ENCODE data around the gene EHD2.

EHD2 gene

DNA sequence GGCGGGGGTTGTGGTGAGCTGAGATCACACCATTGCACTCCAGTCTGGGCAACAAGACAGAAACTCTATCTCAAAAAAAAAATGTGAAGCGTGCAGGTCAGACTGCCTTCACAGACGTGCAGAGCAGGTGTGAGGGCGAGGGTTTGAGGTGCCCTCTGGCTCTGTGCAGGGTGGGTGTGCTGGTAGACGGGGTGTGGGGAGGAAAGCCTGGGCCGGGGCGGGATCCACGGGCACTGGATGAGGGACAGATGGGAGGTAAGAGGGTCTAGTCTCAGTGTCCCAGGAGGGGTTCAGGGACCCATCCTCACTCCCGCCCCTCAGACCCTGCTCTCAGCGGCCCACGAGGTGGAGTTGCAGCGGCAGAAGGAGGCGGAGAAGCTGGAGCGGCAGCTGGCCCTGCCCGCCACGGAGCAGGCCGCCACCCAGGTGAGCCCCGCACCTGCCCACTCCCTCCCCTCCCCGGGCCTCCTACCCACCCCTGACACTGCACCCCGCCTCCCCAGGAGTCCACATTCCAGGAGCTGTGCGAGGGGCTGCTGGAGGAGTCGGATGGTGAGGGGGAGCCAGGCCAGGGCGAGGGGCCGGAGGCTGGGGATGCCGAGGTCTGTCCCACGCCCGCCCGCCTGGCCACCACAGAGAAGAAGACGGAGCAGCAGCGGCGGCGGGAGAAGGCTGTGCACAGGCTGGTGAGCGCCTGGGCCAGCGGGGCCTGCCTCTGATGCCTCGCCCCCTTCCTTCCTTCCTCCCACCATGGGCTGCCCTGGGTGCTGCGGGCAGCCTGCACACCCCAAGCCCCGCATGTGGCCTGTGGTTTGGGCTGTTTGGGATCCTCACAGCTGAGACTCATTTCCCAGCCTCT, 41.2 kb downstream of the EHD2 start:
- Histone ChIP-seq H3K27me3 (ENCODE audit: low read depth, low read length) (no peaks in the 10 kb centered on the region), H3K9me3 (ENCODE audit: control insufficient read depth in 1 of 2, low read length in 2 of 2) (no peaks in the 10 kb centered on the region), H3K4me3 (ENCODE audit: low read depth in 1 of 2, low read length in 2 of 2) (no peak overlapping the region), H3K36me3 (ENCODE audit: control insufficient read depth in 1 of 2, insufficient read depth in 2 of 2, low read length in 2 of 2) (peaks cover 57 to 98% of the 10 kb centered on the region in 2 donors), H3K4me1 (ENCODE audit: control insufficient read depth in 1 of 2, insufficient read depth in 2 of 2, low read length in 2 of 2) (no peaks in the 10 kb centered on the region), H3K27ac (ENCODE audit: low read length) (no peak overlapping the region)

DNA sequence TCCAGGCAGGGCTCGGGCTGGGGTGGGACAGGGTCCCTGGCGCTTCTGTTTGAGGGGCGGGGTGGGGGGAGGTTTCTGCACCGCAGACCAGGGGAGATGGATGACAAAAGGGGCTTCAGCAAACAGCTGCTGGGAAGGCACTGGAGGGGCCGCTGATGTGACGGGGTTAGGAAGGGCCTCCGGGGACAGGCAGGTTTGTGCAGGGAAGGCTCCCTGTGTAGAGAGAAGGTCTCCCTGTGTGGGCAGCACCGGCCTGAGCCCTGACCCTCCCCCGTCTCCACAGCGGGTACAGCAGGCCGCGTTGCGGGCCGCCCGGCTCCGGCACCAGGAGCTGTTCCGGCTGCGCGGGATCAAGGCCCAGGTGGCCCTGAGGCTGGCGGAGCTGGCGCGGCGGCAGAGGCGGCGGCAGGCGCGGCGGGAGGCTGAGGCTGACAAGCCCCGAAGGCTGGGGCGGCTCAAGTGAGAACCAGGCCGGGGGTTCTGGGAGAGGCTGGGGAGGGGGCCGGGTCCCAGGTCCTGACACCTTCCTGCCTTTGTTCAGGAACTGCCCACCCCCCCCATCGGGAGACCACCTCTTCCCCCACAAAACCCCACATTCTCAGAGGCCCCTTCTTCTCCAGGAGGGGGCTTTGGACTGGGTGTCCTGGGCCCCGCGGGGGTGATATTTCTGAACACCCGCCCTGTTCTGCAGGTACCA, 42.0 kb downstream of the EHD2 start:
- no peaks in the 10 kb centered on the region for H3K27me3 ChIP-seq (ENCODE audit: low read depth, low read length)
- H3K27ac ChIP-seq (ENCODE audit: low read length), result no peak overlapping the region
- no peak overlapping the region for H3K4me3 ChIP-seq (ENCODE audit: low read depth in 1 of 2, low read length in 2 of 2)
- no peaks in the 10 kb centered on the region for H3K4me1 ChIP-seq (ENCODE audit: control insufficient read depth in 1 of 2, insufficient read depth in 2 of 2, low read length in 2 of 2)
- H3K9me3 ChIP-seq (ENCODE audit: control insufficient read depth in 1 of 2, low read length in 2 of 2), result no peaks in the 10 kb centered on the region
- peaks cover 52 to 90% of the 10 kb centered on the region in 2 donors for H3K36me3 ChIP-seq (ENCODE audit: control insufficient read depth in 1 of 2, insufficient read depth in 2 of 2, low read length in 2 of 2)

DNA sequence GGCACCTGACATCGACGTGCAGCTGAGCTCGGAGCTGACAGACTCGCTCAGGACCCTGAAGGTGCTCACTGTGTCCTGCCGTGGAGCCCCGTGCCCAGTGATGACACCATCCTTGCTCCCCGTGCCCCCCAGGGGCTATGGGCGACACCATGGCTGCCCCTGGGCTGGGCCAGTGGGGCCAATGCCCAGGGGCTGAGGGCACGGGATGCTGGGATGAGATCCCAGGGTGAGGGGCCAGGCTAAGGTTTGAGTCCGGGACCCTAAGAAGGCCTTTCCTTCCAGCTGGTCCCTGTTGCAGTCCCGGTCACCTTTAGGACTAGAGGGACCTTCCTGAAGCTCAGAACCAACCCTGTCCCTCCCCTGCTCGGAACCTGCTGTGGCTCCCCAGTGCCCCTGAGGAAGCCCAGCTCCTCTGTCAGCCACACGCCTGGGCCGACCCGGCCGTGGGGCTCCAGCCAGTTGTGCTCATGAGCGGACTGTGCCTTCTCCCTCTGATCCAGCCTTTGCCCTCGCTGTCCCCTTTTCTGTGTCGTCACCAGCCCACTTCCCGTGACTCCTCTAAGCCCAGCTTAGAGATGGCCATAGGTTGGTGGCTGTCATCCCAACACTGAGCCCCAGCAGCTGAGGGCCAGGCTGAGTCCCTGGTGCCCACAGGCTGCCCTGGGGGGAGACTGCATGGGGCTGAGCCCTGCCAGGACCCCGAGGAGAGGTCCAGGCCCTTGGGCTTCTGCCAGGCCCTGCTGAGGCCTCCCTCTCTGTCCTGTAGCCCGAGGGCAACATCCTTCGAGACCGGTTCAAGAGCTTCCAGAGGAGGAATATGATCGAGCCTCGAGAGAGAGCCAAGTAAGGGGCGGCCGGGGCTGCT, 42.8 kb downstream of the EHD2 start:
- H3K9me3 ChIP-seq (ENCODE audit: control insufficient read depth in 1 of 2, low read length in 2 of 2), result no peaks in the 10 kb centered on the region
- H3K4me3 ChIP-seq (ENCODE audit: low read depth in 1 of 2, low read length in 2 of 2), result no peak overlapping the region
- no peaks in the 10 kb centered on the region for H3K27me3 ChIP-seq (ENCODE audit: low read depth, low read length)
- no peaks in the 10 kb centered on the region for H3K4me1 ChIP-seq (ENCODE audit: control insufficient read depth in 1 of 2, insufficient read depth in 2 of 2, low read length in 2 of 2)
- H3K27ac ChIP-seq (ENCODE audit: low read length), result no peak overlapping the region
- H3K36me3 ChIP-seq (ENCODE audit: control insufficient read depth in 1 of 2, insufficient read depth in 2 of 2, low read length in 2 of 2), result peaks cover 45 to 83% of the 10 kb centered on the region in 2 donors

DNA sequence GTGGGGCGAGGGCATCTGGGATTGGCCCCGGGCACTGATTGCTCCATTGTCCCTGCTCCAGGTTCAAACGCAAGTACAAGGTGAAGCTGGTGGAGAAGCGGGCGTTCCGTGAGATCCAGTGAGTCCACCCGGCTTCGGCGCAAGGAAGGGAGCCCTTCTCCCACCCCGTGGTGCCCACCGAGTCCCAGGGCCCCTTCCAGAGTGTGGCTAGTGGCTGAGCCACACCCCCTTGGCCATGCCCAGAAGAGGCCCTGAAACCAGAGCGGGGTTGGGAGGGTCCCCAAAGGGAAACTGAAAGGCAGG, 43.4 kb downstream of the EHD2 start:
- Histone ChIP-seq H3K4me3 (ENCODE audit: low read depth in 1 of 2, low read length in 2 of 2) (no peak overlapping the region), H3K4me1 (ENCODE audit: control insufficient read depth in 1 of 2, insufficient read depth in 2 of 2, low read length in 2 of 2) (no peaks in the 10 kb centered on the region), H3K36me3 (ENCODE audit: control insufficient read depth in 1 of 2, insufficient read depth in 2 of 2, low read length in 2 of 2) (peaks cover 39 to 77% of the 10 kb centered on the region in 2 donors), H3K9me3 (ENCODE audit: control insufficient read depth in 1 of 2, low read length in 2 of 2) (no peaks in the 10 kb centered on the region), H3K27me3 (ENCODE audit: low read depth, low read length) (no peaks in the 10 kb centered on the region), H3K27ac (ENCODE audit: low read length) (no peak overlapping the region)

DNA sequence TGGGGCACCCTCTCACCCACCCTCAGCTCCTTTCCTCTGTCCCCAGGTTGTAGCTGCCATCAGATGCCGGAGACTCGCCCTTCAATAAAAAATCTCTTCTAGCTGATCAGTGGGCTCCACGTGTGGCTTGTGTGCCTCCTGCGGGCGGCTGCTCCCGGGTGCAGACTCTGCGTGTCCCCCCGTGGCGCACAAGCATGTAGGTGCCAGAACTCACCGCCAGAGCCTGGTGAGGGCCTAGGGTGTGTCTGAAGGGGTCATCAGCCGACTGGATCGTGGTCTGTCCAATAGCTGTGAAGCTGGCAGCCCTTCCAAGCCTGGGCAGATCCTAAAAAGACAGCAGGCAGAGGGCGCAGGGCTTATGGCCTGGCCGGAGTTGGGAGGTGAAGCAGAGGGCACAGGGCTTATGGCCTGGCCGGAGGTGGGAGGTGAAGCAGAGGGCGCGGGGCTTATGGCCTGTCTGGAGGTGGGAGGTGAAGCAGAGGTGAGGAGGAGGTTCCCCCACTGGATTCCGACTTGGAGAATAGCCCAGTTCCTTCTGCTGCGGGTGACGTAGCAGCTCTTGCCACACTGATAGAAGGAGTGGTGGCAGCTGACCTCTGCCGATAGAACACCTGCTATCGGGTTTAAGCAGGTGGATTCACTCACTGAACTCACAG, 43.9 kb downstream of the EHD2 start:
- Histone ChIP-seq H3K4me1 (ENCODE audit: control insufficient read depth in 1 of 2, insufficient read depth in 2 of 2, low read length in 2 of 2) (no peaks in the 10 kb centered on the region), H3K4me3 (ENCODE audit: low read depth in 1 of 2, low read length in 2 of 2) (no peak overlapping the region), H3K27me3 (ENCODE audit: low read depth, low read length) (no peaks in the 10 kb centered on the region), H3K36me3 (ENCODE audit: control insufficient read depth in 1 of 2, insufficient read depth in 2 of 2, low read length in 2 of 2) (peaks cover 38 to 73% of the 10 kb centered on the region in 2 donors), H3K27ac (ENCODE audit: low read length) (peak overlapping the region; percentile 60), H3K9me3 (ENCODE audit: control insufficient read depth in 1 of 2, low read length in 2 of 2) (no peaks in the 10 kb centered on the region)

DNA sequence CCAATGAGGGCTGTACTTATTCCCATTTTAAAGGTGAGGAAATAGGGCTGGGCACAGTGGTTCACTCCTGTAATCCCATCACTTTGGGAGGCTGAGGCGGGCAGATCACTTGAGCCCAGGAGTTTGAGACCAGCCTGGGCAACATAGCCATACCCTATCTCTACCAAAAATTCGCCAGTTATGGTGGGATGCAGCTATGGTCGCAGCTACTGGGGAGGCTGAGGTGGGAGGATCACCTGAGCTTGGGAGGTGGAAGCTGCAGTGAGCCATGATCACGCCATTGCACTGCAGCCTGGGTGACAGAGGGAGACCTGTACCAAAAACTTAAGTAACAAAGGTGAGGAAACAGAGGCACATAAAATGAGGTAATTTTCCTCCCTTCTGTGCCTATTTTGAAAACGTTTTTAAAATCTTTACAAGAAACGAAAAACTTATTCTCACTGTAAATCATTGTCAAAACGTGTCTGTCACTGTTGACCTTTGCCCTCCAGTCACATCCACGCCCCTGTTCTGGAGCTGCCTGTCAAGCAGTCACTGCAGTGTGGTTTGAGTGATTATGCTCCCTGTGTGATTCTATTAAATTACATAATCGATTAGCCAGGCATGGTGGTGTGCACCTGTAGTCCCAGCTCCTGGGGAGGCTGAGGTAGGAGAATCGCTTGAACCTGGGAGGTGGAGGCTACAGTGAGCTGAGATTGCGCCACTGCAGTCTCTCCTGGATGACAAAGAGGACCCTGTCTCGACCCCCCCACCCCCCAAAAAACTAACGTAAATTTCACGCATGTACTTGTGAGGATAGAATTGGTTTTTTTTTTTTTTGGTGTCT, 44.6 kb downstream of the EHD2 start:
- Histone ChIP-seq H3K36me3 (ENCODE audit: control insufficient read depth in 1 of 2, insufficient read depth in 2 of 2, low read length in 2 of 2) (peaks cover 33 to 66% of the 10 kb centered on the region in 2 donors), H3K4me1 (ENCODE audit: control insufficient read depth in 1 of 2, insufficient read depth in 2 of 2, low read length in 2 of 2) (no peaks in the 10 kb centered on the region), H3K9me3 (ENCODE audit: control insufficient read depth in 1 of 2, low read length in 2 of 2) (no peaks in the 10 kb centered on the region), H3K27ac (ENCODE audit: low read length) (peak overlapping the region; percentile 60), H3K27me3 (ENCODE audit: low read depth, low read length) (no peaks in the 10 kb centered on the region), H3K4me3 (ENCODE audit: low read depth in 1 of 2, low read length in 2 of 2) (no peak overlapping the region)

DNA sequence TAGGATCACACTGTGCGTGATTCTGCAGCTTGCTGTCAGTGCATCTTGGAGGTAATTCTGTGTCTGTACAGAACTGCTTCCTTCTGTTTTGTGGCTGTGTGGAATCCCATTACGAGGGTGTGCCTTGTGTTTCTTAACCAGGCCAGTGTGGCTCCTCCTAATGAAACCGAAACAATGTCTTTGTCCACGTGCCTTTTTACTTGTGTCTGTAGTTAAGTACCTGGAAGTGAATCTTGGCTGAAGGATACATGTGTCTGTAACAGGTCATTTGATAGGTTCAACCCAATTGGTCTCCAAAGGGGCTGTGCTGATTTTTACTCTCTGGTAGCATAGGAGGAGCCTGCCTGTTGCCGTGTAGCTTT, 45.2 kb downstream of the EHD2 start:
- H3K27me3 ChIP-seq (ENCODE audit: low read depth, low read length), result no peaks in the 10 kb centered on the region
- peaks cover 31 to 60% of the 10 kb centered on the region in 2 donors for H3K36me3 ChIP-seq (ENCODE audit: control insufficient read depth in 1 of 2, insufficient read depth in 2 of 2, low read length in 2 of 2)
- H3K4me3 ChIP-seq (ENCODE audit: low read depth in 1 of 2, low read length in 2 of 2), result no peak overlapping the region

DNA sequence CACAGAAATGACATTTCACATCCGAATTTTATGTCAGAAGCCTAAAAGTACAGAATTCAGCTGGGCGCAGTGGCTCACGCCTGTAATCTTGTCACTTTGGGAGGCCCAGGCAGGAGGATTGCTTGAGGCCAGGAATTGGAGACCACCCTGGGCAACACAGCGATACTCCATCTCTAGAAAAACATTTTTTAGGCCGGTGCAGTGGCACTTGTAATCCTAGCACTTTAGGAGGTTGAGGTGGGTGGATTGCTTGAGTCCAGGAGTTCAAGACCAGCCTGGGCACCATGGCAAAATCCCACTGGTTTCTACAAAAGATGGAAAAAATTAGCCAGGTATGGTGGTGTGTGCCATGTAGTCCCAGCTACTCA, 47.4 kb downstream of the EHD2 start:
- no peak overlapping the region for H3K4me3 ChIP-seq (ENCODE audit: low read depth in 1 of 2, low read length in 2 of 2)
- H3K27ac ChIP-seq (ENCODE audit: low read length), result no peak overlapping the region
- H3K9me3 ChIP-seq (ENCODE audit: control insufficient read depth in 1 of 2, low read length in 2 of 2), result no peaks in the 10 kb centered on the region
- no peaks in the 10 kb centered on the region for H3K27me3 ChIP-seq (ENCODE audit: low read depth, low read length)
- H3K36me3 ChIP-seq (ENCODE audit: control insufficient read depth in 1 of 2, insufficient read depth in 2 of 2, low read length in 2 of 2), result peaks cover 26 to 38% of the 10 kb centered on the region in 2 donors
- H3K4me1 ChIP-seq (ENCODE audit: control insufficient read depth in 1 of 2, insufficient read depth in 2 of 2, low read length in 2 of 2), result no peaks in the 10 kb centered on the region

More for the DNA sequence above, 45.2 kb downstream of the EHD2 start:
- no peaks in the 10 kb centered on the region for H3K9me3 ChIP-seq (ENCODE audit: control insufficient read depth in 1 of 2, low read length in 2 of 2)
- H3K4me1 ChIP-seq (ENCODE audit: control insufficient read depth in 1 of 2, insufficient read depth in 2 of 2, low read length in 2 of 2), result no peaks in the 10 kb centered on the region
- H3K27ac ChIP-seq (ENCODE audit: low read length), result no peak overlapping the region

DNA sequence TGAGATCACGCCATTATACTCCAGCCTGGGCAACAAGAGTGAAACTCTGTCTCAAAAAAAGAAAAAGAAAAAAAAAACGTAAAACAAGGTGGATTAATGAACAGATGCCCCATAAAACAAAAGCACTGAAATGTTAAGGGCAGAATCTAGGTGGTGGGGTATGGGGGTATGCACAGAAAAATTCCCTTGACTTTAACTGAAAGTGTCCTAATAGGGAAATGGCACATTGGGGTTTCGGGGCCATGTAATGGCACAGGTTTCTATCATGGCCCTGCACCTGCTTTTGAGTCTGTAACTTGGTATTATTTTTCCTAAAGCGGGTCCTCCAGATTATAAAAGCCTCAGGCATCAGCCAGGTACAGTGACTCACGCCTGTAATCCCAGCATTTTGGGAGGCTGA, 48.3 kb downstream of the EHD2 start:
- peaks cover 0 to 3% of the 10 kb centered on the region in 2 donors for H3K4me1 ChIP-seq (ENCODE audit: control insufficient read depth in 1 of 2, insufficient read depth in 2 of 2, low read length in 2 of 2)
- no peaks in the 10 kb centered on the region for H3K9me3 ChIP-seq (ENCODE audit: control insufficient read depth in 1 of 2, low read length in 2 of 2)
- H3K36me3 ChIP-seq (ENCODE audit: control insufficient read depth in 1 of 2, insufficient read depth in 2 of 2, low read length in 2 of 2), result peaks cover 17 to 28% of the 10 kb centered on the region in 2 donors
- no peaks in the 10 kb centered on the region for H3K27me3 ChIP-seq (ENCODE audit: low read depth, low read length)
- no peak overlapping the region for H3K4me3 ChIP-seq (ENCODE audit: low read depth in 1 of 2, low read length in 2 of 2)
- H3K27ac ChIP-seq (ENCODE audit: low read length), result no peak overlapping the region

DNA sequence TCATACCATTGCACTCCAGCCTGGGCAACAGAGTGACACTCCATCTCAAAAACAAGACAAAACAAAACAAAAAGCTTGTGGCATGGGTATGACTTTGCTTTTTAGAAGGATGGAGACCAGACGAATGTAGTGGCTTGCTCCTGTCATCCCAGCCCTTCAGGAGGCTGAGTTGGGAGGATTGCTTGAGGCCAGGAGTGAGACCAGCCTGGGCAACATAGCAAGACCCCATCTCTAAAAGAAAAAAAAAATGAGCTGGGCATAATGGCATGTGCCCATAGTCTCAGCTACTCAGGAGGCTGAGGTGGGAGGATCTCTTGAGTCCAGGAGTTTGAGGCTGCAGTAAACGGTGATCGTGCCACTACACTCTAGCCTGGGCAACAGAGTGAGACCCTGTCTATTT, 48.9 kb downstream of the EHD2 start:
- H3K4me3 ChIP-seq (ENCODE audit: low read depth in 1 of 2, low read length in 2 of 2), result no peak overlapping the region
- H3K9me3 ChIP-seq (ENCODE audit: control insufficient read depth in 1 of 2, low read length in 2 of 2), result no peaks in the 10 kb centered on the region
- no peaks in the 10 kb centered on the region for H3K27me3 ChIP-seq (ENCODE audit: low read depth, low read length)
- H3K27ac ChIP-seq (ENCODE audit: low read length), result no peak overlapping the region
- H3K4me1 ChIP-seq (ENCODE audit: control insufficient read depth in 1 of 2, insufficient read depth in 2 of 2, low read length in 2 of 2), result peaks cover 0 to 3% of the 10 kb centered on the region in 2 donors
- H3K36me3 ChIP-seq (ENCODE audit: control insufficient read depth in 1 of 2, insufficient read depth in 2 of 2, low read length in 2 of 2), result peaks cover 14 to 23% of the 10 kb centered on the region in 2 donors
